RPMI7951 (cell line): ENCODE measurements around the gene MAP2K6. TPM values are rescaled to one million over a fixed set of nuclear protein-coding genes. Genes with fewer than 3 reads are reported as not detected.
A peak's percentile ranks its signal among the peaks of the same experiment; 100 is the strongest.
"Not testable (repeated sequence)": the region's sequence is repeated elsewhere in the genome, so short reads cannot be mapped to it uniquely, and the experiment has no call there.

Source experiments
- DNase-seq: peaks from one replicate; pipeline ENCODE4 v3.0.0-alpha.2; 2012; ENCODE audit warnings: low read depth
- total RNA-seq: library from RNA; depleted of rRNA; stranded (reverse); fragments of >200 nt; shearing (Covaris generic); gene quantifications from 2 replicates; pipeline ENCODE4 v1.2.3, GENCODE V29; 2014

The MAP2K6 gene
- total RNA-seq, 1 experiment from 2014 or later: 4.7 TPM

- no peak for DNase-seq
Measured at GRCh38 chr17:69457603-69458002, 43.1 kb downstream of the MAP2K6 start.

GRCh38 chr17:69460963-69461922, 46.7 kb downstream of the MAP2K6 start:
- DNase-seq: no peak

GRCh38 chr17:69461951-69462369, 47.5 kb downstream of the MAP2K6 start:
- DNase-seq: no peak

GRCh38 chr17:69462882-69463281, 48.4 kb downstream of the MAP2K6 start:
- no peak for DNase-seq

GRCh38 chr17:69466451-69466850, 52.0 kb downstream of the MAP2K6 start:
- no peak for DNase-seq

- DNase-seq: peak; percentile 26
Measured at GRCh38 chr17:69466905-69467667, 52.6 kb downstream of the MAP2K6 start.

GRCh38 chr17:69468207-69468606, 53.7 kb downstream of the MAP2K6 start:
- DNase-seq: no peak

- DNase-seq: no peak
Measured at GRCh38 chr17:69470702-69471101, 56.2 kb downstream of the MAP2K6 start.

GRCh38 chr17:69471406-69471805, 56.9 kb downstream of the MAP2K6 start:
- no peak for DNase-seq

GRCh38 chr17:69473841-69474831, 59.6 kb downstream of the MAP2K6 start:
- peak; percentile 25 for DNase-seq

- DNase-seq: no peak
Measured at GRCh38 chr17:69477204-69477902, 62.9 kb downstream of the MAP2K6 start.

GRCh38 chr17:69477903-69478266, 63.4 kb downstream of the MAP2K6 start:
- no peak for DNase-seq

- DNase-seq: no peak
Measured at GRCh38 chr17:69478916-69479315, 64.4 kb downstream of the MAP2K6 start.

- not testable (repeated sequence) for DNase-seq
Measured at GRCh38 chr17:69479756-69480155, 65.3 kb downstream of the MAP2K6 start.

- DNase-seq: no peak
Measured at GRCh38 chr17:69480245-69480644, 65.7 kb downstream of the MAP2K6 start.

GRCh38 chr17:69485251-69485661, 70.8 kb downstream of the MAP2K6 start:
- DNase-seq: no peak

GRCh38 chr17:69485901-69486643, 71.6 kb downstream of the MAP2K6 start:
- DNase-seq: no peak

- DNase-seq: no peak
Measured at GRCh38 chr17:69486779-69487637, 72.5 kb downstream of the MAP2K6 start.

GRCh38 chr17:69489313-69489712, 74.8 kb downstream of the MAP2K6 start:
- no peak for DNase-seq
